HepG2 (cell line): ENCODE results near the gene TYMP. TPM values are rescaled to one million over a fixed set of nuclear protein-coding genes. Genes with fewer than 3 reads are reported as not detected.

Experiments used
- RAD21 ChIP-seq: fragments of 450-650 bp; formaldehyde crosslinking; IDR thresholded peaks from 2 replicates; pipeline ENCODE4 v1.5.0; 2020; ENCODE audit warnings: mild to moderate bottlenecking
- YEATS2 ChIP-seq: sonication (generic); formaldehyde crosslinking; IDR thresholded peaks from 2 replicates; pipeline ENCODE4 v1.4.0; 2020; ENCODE audit warnings: missing genetic modification reagents, borderline replicate concordance
- ZNF230 ChIP-seq: sonication (generic); formaldehyde crosslinking; IDR thresholded peaks from 2 replicates; pipeline ENCODE4 v1.4.0; 2020; ENCODE audit warnings: mild to moderate bottlenecking, missing genetic modification reagents
- ZNF34 ChIP-seq: sonication (generic); formaldehyde crosslinking; IDR thresholded peaks from 2 replicates; pipeline ENCODE4 v1.4.0; 2020; ENCODE audit warnings: mild to moderate bottlenecking, missing genetic modification reagents, borderline replicate concordance
- ZNF800 ChIP-seq: sonication (generic); formaldehyde crosslinking; IDR thresholded peaks from 2 replicates; pipeline ENCODE4 v1.4.0; 2020; ENCODE audit warnings: missing genetic modification reagents
- polyA plus RNA-seq, 8 experiments: library from polyadenylated mRNA; depleted of rRNA in 3 of 8; stranded (reverse) in 7 of 8; unstranded in 1 of 8; fragments of >200 nt; fragmentation: Illumina TruSeq in 4 of 8; extraction: Trizol in 4 of 8; gene quantifications; 2 replicates each; pipeline versions ENCODE4 v1.2.1 to v1.2.3, GENCODE V29; 2011 to 2016; ENCODE audit warnings: low read depth in 4 of 8, missing spikeins in 1 of 8, mixed read lengths in 1 of 8; ENCODE audit not compliant: insufficient read depth in 1 of 8
- total RNA-seq, 5 experiments: library from RNA; depleted of rRNA; stranded (reverse); fragments of >200 nt; fragmentation: Illumina TruSeq; extraction: Trizol; gene quantifications; 2 replicates each; pipeline ENCODE4 v1.2.3, GENCODE V29; 2016; ENCODE audit warnings: low read depth in 1 of 5
- TF ChIP-seq, protein P1 (sequence below): sonication (generic); formaldehyde crosslinking; IDR thresholded peaks from 2 replicates; pipeline ENCODE4 v1.9.0; 2021; ENCODE audit warnings: missing genetic modification reagents, borderline replicate concordance

Gene TYMP
- total and polyA plus RNA-seq, 2 of the 13 experiments (the other 11 are each of a cell fraction or from before 2014, with no cell fraction given), result 3.9 to 4.3 TPM

DNA sequence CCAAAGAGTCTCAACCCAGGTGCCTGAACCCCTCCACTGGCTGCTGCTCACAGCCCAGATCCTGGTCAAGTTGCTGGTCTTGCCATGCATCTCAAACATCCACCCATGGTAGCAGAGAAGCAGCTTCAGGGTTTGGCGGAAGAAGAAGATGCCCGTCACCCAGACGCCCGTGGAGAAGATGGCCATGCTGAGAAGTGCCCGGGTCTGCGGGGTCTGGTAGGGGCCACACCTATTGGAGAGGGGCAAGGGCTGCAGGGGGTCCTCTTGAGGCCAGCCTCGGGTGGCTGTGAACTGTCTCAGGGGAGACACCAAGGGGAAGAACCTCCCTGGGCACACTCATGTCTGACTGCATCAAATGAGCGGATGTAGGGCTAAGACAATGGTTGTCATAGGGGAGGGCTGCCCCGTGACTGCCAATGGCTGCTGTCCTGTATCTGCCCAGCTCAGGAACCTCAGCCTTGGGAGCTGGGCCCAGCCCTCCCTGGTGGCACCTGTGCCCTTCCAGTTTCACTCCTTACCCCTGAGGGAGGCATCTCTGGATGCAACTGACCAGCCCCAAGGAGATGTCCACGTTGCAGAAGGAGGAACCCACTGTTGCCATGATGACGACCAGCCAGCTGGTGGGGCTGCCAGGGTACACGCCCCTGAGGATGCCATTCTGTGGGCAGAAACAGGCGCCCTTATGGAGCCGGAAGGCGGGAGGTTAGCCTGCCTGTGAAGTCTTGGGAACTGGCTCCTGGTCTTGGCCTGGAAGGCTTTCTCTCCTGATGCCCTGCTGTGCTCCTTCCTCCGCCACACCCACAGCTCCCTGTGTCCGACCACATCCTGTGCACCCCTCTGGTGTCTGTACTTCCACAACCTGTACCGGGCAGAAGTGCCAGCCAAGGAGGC, 47.2 kb upstream of the TYMP start (continued):
- no peak for TF ChIP-seq ZNF800 (CRISPR knock-in tag)
- TF ChIP-seq, protein P1, sequence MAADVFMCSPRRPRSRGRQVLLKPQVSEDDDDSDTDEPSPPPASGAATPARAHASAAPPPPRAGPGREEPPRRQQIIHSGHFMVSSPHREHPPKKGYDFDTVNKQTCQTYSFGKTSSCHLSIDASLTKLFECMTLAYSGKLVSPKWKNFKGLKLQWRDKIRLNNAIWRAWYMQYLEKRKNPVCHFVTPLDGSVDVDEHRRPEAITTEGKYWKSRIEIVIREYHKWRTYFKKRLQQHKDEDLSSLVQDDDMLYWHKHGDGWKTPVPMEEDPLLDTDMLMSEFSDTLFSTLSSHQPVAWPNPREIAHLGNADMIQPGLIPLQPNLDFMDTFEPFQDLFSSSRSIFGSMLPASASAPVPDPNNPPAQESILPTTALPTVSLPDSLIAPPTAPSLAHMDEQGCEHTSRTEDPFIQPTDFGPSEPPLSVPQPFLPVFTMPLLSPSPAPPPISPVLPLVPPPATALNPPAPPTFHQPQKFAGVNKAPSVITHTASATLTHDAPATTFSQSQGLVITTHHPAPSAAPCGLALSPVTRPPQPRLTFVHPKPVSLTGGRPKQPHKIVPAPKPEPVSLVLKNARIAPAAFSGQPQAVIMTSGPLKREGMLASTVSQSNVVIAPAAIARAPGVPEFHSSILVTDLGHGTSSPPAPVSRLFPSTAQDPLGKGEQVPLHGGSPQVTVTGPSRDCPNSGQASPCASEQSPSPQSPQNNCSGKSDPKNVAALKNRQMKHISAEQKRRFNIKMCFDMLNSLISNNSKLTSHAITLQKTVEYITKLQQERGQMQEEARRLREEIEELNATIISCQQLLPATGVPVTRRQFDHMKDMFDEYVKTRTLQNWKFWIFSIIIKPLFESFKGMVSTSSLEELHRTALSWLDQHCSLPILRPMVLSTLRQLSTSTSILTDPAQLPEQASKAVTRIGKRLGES (CRISPR knock-in tag), result no peak
- no peak for TF ChIP-seq YEATS2
- no peak for TF ChIP-seq ZNF230 (CRISPR knock-in tag)
- no peak for TF ChIP-seq RAD21 (CRISPR knock-in tag)
- no peak for TF ChIP-seq ZNF34 (CRISPR knock-in tag)
